HAP-1 (cell line): Measurements from ENCODE around the gene TLNRD1.
"Not testable (repeated sequence)": the region's sequence is repeated elsewhere in the genome, so short reads cannot be mapped to it uniquely, and the experiment has no call there.

Source experiments
- DNase-seq, 2 experiments: peaks; one replicate each; pipeline ENCODE4 v3.0.0-alpha.2; 2016 to 2020; ENCODE audit warnings: low spot score in 2 of 2
- H3K27me3 ChIP-seq: fragments of 250-450 bp; sonication (Bioruptor Pico); 2 replicates; pipeline ENCODE4 v1.5.1; 2020; ENCODE audit warnings: low read depth, mild to moderate bottlenecking, moderate library complexity
- H3K36me3 ChIP-seq: fragments of 250-450 bp; sonication (Bioruptor Pico); replicated peaks from 2 replicates; pipeline ENCODE4 v1.5.1; 2020; ENCODE audit warnings: mild to moderate bottlenecking
- H3K4me1 ChIP-seq: fragments of 250-450 bp; sonication (Bioruptor Pico); 2 replicates; pipeline ENCODE4 v1.5.1; 2020; ENCODE audit warnings: mild to moderate bottlenecking
- H3K4me3 ChIP-seq: fragments of 250-450 bp; sonication (Bioruptor Pico); 2 replicates; pipeline ENCODE4 v1.5.1; 2020; ENCODE audit warnings: mild to moderate bottlenecking, moderate library complexity
- H3K9me3 ChIP-seq: fragments of 250-450 bp; sonication (Bioruptor Pico); 2 replicates; pipeline ENCODE4 v1.5.1; 2020; ENCODE audit warnings: mild to moderate bottlenecking, moderate library complexity
- in situ Hi-C: fragments of 300-500 bp; cut with MboI; formaldehyde crosslinking; loops from 3 replicates; pipeline ENCODE4 v1.14.3; 2020; ENCODE audit warnings: low sequenced_read_pairs, inconsistent platforms, mixed read lengths

The TLNRD1 gene

DNA sequence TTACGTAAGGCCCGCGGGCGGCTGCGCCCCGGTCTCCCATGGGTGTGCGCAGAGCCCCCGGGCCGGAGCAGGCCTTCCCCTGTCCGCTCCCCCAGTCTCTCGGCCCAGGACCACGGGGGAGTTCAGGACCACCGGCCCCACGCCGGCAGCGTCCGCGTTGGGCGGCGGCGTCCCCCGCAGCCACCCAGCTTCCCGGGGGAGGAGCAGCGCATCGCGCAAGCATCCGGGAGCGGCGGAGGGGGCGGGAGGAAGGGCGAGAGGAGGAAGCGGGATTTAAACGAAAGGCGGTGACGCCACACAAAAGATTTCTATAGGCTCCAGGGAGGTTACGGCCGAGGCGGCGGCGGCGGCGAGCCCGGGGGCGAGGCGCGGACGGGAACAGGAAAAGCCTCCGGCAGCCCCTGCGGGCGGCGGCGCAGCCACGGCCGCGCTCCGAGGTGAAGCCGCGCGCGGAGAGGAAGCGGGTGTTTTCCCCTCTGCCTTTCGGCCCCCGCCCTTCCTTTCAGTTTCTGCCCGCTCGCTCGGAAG is at the start of gene TLNRD1:
TLNRD1 (plus strand) TSS at position 300 of the 528 bp plus-strand sequence. CDS start 1,349 bp downstream, outside the sequence.
- in situ Hi-C loops, result no loop called here
- peaks cover 9% of the 10 kb centered on the region; the same call in 1 of the 2 replicates for H3K36me3 ChIP-seq
- peak within 1 kb of the TSS; percentile 86 for H3K4me3 ChIP-seq
- no peaks in the 10 kb centered on the region for H3K27me3 ChIP-seq
- peak; percentile 98 to 99 for DNase-seq
- H3K9me3 ChIP-seq, result no peaks in the 10 kb centered on the region
- peaks cover 16% of the 10 kb centered on the region for H3K4me1 ChIP-seq

DNA sequence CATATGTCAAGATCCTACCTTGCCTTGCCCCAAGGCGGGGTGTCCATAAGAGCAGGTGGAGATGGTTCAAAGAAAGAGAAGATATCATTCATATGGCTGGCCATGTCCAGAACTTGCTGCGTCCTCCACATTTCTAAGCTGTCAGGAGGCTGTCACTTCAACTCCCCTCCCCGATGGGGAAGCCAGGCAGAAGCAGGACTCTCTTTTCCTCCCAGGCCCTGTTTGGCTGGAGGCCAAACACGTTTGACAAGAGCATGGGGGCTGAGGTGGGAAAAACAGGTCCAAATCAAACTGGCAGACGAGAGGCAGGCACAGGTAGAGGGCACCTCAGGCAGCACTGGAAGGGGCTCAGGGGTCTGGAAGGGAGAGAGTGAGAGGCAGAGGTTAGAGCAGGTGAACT is 48.8 kb upstream of the TLNRD1 start:
- H3K9me3 ChIP-seq, result no peaks in the 10 kb centered on the region
- H3K4me1 ChIP-seq, result peaks cover 6% of the 10 kb centered on the region; the same call in 1 of the 2 replicates
- H3K27me3 ChIP-seq, result no peaks in the 10 kb centered on the region
- peaks cover 8% of the 10 kb centered on the region for H3K36me3 ChIP-seq
- H3K4me3 ChIP-seq, result no peak overlapping the region
- in situ Hi-C loops, result no loop called here
- no peak for DNase-seq

DNA sequence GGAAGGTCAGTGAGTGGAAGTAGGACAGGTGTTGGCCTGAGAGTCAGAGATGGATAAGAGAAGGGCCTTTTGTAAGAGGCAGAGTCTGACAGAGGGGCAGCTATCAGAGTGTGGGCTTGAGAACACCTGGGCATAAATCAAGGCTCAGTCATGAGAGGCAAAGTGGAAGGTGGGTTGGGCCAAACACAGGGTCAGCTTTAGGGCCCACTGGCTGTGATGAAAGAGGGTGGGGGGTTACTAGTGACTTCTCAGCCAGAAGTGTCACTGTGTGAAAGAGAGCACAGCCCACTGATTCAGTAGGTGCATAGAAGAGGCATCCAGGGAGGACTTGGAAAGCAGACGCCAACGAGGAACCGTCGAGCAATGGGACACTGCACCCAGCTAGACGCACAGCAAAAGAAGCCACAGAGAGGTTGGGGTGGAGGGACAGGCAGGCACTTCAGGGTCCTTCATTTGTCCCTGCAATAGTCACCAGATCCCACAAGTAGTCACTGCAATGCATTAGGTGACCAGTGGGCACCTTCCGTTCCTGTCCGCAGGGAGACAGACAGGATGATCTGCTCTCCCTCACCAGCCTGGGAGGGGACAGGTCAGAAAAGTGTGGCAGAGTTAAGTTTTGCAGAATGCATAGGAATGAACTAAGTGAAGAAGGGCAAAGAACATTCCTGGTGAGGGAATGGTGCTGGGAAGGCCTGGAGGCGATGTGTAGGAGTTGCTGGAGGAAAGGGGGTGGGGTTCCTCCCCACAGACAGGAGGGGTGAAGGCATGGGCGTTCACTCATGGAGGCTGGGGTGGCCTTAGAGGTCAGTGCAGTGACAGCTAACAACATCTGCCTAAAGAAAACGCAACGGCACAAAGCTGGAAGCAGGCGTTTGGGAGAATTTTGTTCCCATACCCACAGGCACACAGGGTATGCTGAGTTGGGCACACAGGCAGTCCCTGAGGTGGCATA is 47.4 kb upstream of the TLNRD1 start:
- in situ Hi-C loops, result no loop called here
- DNase-seq, result no peak
- Histone ChIP-seq H3K9me3 (no peaks in the 10 kb centered on the region), H3K36me3 (peaks cover 8% of the 10 kb centered on the region), H3K4me3 (no peak overlapping the region), H3K27me3 (no peaks in the 10 kb centered on the region), H3K4me1 (peaks cover 6% of the 10 kb centered on the region; the same call in 1 of the 2 replicates)

DNA sequence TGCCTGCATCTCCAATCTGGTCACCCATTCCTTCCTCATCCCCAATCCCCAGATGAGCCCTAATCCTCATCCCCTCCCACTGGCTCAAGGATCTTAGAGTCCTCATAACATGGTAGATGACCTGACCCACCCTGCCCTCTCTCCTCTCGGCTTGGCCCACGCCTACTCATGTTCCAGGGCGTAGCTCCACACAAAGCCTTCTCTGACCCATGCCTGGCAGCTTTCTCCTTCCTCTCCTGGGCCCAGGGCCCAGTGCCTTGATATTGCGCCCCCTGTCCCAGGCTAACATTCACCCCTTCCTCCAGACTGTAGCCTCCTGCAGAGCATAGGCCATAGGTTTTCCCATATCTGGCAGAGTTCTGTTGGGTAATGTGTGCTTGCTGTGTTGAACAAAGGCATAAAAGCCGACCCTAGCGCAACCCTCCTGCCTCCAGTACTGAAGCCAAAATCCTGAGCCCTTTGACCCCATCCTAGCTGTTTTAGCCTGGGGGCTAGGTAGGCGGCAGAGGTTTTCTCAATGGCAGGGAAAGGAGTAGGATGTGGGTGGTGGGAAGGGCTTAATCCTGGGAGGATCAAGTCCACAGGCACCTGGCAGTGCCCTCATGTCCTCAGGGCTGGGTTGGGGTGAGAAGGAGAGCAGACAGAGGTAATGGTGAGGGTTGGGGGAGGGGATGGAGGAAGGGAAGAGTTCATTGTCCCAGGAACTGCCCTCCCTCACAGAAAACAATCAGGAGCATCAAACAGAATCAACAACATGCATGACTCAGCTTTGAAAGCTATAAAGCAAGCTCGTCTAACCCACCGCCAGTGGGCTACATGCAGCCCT is 46.6 kb upstream of the TLNRD1 start:
- Histone ChIP-seq H3K9me3 (no peaks in the 10 kb centered on the region), H3K4me1 (peaks cover 6% of the 10 kb centered on the region; the same call in 1 of the 2 replicates), H3K36me3 (peaks cover 8% of the 10 kb centered on the region), H3K4me3 (no peak overlapping the region), H3K27me3 (no peaks in the 10 kb centered on the region)
- in situ Hi-C loops, result no loop called here
- peak in 1 of 2 experiments; percentile 46 for DNase-seq

DNA sequence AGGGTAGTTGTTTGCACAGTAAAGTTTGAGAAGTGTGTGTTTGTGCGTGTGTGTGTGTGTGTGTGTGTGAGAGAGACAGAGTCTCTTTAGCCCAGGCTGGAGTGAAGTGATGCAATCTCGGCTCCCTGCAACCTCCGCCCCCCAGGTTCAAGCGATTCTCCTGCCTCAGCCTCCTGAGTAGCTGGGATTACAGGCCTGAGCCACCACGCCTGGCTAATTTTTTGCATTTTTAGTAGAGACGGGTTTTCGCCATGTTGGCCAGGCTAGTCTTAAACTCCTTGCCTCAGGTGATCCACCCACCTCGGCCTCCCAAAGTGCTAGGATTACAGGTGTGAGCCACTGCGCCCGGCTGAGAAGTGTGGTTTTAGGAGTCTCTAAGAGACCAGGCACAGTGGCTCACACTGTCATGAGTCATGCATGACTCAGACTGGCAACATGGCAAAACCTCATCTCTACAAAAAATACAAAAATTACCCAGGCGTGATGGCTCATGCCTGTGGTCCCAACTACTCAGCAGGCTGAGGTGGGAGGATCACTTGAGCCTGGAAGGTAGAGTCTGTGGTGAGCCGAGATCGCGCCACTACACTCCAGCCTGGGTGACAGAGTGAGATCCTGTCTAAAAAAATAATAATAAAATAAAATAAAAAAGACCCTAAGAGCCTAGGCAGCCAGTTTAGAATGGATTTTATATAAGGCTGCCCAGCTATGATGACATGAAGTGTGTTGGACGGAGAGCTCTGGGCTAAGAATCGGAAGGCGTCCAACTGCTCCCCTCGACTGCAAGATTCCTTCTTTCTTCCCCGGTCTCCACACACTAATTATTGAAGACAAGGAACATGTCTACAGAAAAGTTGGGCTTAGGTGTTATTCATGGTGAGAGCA is 44.9 kb upstream of the TLNRD1 start:
- H3K4me1 ChIP-seq, H3K9me3 ChIP-seq, H3K27me3 ChIP-seq, in situ Hi-C loops, H3K36me3 ChIP-seq, H3K4me3 ChIP-seq, DNase-seq: not testable (repeated sequence)

DNA sequence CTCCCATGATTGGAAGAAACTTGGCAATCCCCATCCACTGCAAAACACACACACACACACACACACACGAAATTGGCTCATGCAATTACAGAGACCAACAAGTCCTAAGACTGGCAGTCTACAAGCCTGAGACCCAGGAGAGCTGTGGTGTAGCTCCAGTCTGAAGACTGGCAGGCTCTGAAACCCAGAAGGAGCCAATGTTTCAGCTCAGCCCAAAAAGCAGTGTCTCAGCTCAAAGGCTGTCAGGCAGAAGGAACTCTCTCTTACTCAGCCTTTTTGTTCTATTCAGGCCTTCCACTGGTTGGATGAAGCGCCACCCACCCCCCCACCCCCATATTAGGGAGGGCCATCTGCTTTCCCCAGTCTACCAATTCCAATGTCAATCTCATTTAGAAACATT is 43.2 kb upstream of the TLNRD1 start:
- H3K27me3 ChIP-seq, result no peaks in the 10 kb centered on the region
- no peaks in the 10 kb centered on the region for H3K9me3 ChIP-seq
- in situ Hi-C loops, result no loop called here
- DNase-seq, result no peak
- no peak overlapping the region for H3K4me3 ChIP-seq
- H3K4me1 ChIP-seq, result peaks cover 6% of the 10 kb centered on the region; the same call in 1 of the 2 replicates
- no peaks in the 10 kb centered on the region for H3K36me3 ChIP-seq

DNA sequence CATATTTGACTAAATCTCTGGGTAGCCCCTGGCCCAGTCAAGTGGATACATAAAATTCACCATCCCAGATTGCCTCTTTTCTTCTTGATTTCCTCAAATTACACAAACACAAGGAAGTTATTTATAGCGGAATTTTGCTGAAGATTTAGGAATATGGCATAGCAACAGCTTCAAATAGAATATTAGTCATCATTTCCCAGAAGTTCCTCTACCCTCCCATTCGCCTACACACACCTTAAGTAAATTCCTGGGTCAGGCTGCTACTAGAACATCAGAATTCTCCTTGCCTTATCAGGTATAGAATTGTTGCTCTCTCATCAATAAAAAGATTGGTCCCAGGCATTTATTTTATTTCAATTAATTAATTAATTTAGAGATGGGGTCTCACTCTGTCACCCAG is 42.7 kb upstream of the TLNRD1 start:
- in situ Hi-C loops, result no loop called here
- Histone ChIP-seq H3K4me1 (peaks cover 6% of the 10 kb centered on the region; the same call in 1 of the 2 replicates), H3K9me3 (no peaks in the 10 kb centered on the region), H3K36me3 (no peaks in the 10 kb centered on the region), H3K4me3 (no peak overlapping the region), H3K27me3 (no peaks in the 10 kb centered on the region)
- no peak for DNase-seq

DNA sequence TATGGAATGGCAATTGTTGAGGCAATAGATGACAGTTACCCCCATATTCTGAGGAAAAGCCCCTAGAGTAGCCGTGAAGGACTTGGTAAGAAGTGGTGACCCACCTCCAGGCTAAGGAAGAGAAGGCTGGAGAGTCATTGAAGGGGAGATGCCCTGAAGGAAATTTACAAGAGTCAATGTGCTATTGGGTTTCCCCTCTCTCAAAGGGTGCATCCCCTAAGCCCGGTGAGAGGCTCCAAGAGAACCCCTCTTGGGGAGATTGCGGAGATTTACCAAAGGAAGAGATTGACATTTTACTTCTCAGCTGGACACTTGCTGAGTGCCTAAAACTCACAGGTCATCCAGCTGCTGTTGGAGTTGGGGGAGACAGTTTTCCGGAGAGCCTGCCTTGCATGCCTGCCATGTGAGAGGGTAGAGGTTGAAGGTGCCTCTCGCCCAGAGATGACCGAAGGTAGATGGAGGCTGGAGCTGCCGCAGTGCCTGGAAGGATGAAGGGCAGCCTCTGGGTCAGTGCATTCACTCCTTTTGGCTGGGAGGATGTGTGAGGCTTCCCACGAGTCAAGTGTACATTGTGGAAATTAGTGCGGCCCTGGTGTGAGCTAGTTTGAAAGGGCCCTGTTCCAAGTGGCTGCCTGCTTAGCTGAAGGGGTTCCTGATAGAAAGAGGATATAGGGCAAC is 41.8 kb upstream of the TLNRD1 start:
- no peaks in the 10 kb centered on the region for H3K36me3 ChIP-seq
- DNase-seq, result no peak
- in situ Hi-C loops, result no loop called here
- no peaks in the 10 kb centered on the region for H3K9me3 ChIP-seq
- no peaks in the 10 kb centered on the region for H3K27me3 ChIP-seq
- peaks cover 6% of the 10 kb centered on the region; the same call in 1 of the 2 replicates for H3K4me1 ChIP-seq
- H3K4me3 ChIP-seq, result no peak overlapping the region

DNA sequence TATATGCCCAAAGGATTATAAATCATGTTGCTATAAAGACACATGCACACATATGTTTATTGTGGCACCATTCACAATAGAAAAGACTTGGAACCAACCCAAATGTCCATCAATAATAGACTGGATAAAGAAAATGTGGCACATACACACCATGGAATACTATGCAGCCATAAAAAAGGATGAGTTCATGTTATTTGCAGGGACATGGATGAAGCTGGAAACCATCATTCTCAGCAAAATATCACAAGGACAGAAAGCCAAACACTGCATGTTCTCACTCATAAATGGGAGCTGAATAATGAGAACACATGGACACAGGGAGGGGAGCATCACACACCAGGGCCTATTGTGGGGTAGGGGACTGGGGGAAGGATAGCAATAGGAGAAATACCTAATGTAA is 35.3 kb upstream of the TLNRD1 start:
- DNase-seq, H3K27me3 ChIP-seq, in situ Hi-C loops: not testable (repeated sequence)

DNA sequence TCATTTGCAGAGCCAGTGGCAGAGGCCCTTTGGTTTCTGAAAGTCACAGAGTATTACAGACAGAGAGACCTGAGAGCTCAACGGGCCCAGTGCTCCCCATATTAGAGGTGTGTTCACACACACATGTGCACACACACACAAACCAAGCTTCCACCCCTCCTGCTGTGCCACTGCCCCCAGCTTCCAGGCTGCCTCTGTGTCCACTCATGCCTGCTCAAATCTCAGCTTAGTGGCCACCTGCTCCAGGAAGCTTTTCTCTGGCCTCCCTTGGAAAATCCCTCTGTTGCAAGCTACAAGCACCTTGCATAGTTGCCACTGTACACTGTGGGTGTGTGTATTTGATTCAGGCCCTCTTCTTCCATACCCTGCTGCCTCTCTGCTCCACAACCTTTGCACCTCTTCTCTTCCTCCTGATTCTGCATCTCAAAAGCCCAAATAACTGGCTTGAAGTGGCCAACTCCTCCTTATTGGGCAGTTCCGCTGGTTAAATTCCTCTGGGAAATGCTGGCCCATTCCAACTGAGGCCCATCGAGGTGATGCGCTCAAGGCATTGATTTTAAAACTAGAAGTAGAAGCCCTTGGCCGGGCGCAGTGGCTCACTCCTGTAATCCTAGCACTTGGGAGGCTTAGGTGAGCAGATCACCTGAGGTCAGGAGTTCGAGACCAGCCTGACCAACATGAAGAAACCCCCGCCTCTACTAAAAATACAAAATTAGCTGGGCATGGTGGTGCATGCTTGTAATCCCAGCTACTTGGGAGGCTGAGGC is 34.1 kb upstream of the TLNRD1 start:
- peaks cover 2% of the 10 kb centered on the region for H3K9me3 ChIP-seq
- in situ Hi-C loops, result no loop called here
- H3K27me3 ChIP-seq, result no peaks in the 10 kb centered on the region

More for the DNA sequence above, 35.3 kb upstream of the TLNRD1 start:
- H3K4me1 ChIP-seq, H3K9me3 ChIP-seq, H3K4me3 ChIP-seq: not testable (repeated sequence)
- H3K36me3 ChIP-seq, result peaks cover 14% of the 10 kb centered on the region

DNA sequence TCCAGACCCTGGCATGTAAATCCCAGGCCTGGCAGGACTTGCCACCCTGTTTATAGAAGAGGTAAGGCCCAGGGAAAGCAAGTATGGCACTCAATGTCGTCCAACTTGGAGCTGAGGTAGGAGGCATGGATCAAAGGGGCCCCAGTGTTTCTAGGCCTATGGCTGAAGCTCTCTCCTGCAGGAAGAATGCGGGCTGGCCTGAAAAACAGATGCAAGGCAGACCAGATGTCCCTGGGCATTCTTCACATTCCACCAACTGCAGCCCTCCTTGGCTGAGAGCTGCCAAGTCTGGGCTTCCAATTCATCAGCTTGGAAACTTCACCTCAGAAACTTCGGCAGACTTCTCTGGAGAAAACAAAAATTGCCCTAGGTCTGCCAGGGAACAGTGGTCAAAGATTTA is 33.3 kb upstream of the TLNRD1 start:
- Histone ChIP-seq H3K4me3 (no peak overlapping the region), H3K36me3 (peaks cover 14% of the 10 kb centered on the region), H3K9me3 (peaks cover 2% of the 10 kb centered on the region), H3K27me3 (no peaks in the 10 kb centered on the region), H3K4me1 (peaks cover 4% of the 10 kb centered on the region; the same call in 1 of the 2 replicates)
- in situ Hi-C loops, result no loop called here
- peak in 1 of 2 experiments; percentile 45 for DNase-seq

More for the DNA sequence above, 34.1 kb upstream of the TLNRD1 start:
- peak in 1 of 2 experiments; percentile 7 for DNase-seq
- peaks cover 4% of the 10 kb centered on the region; the same call in 1 of the 2 replicates for H3K4me1 ChIP-seq
- no peak overlapping the region for H3K4me3 ChIP-seq
- H3K36me3 ChIP-seq, result peaks cover 14% of the 10 kb centered on the region
